ENCODE measurements around the gene FBXO46. TPM values are rescaled to one million over a fixed set of nuclear protein-coding genes. Genes with fewer than 3 reads are reported as not detected.

Gene FBXO46
- total and polyA plus RNA-seq, 10 of the 15 experiments (the other 5 are each of a cell fraction or from before 2014, with no cell fraction given) = 2.5 to 61.5 (median 13.7) TPM

DNA sequence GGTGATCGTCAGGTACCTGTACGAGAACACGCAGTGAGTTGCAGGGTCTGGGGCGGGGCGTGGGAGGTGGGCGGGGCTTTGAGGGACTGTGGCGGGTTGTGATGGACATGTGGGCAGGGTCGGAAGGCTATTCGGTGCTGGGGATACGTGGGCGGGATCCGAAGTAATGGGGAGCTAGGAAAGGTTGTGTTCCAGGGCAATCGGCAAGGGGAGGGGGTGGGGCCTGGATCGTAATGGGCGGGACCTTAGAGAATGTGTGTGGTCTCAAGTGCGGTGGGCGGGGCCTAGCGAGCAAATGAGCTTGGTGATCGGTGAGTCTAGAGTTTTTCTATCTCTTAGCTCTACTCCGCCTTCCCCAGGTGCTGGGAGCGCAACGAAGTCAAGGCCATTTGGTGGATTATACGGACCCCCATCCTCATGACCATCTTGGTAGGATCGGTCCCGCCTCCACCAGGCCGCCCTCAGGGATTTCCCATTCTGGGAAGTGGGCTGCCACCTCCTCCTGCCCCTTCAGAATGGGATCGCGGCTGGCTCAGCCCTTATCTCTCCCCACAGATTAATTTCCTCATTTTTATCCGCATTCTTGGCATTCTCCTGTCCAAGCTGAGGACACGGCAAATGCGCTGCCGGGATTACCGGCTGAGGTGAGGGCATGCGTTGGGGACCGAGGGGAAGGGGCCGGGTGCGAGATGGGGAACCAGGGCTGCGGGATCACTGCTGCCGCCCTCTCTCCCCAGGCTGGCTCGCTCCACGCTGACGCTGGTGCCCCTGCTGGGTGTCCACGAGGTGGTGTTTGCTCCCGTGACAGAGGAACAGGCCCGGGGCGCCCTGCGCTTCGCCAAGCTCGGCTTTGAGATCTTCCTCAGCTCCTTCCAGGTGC, 53.1 kb downstream of the FBXO46 start:
- intact Hi-C loops (cut with micrococcal nuclease; ENCODE audit: unreplicated experiment) = no loop called here
- CTCF ChIA-PET = interaction anchor here (0.6 to 3.3 kb wide), 9 partner anchors 9 to 894 kb away, joined by 3 to 27 read pairs (median 3); partner anchors contain the start of genes GIPR, QPCTL and SNRPD2
- SMC1A ChIA-PET (ENCODE audit: uncharacterized antibody, unreplicated experiment) = interaction anchor here (0.6 to 2.8 kb wide), 6 partner anchors 9 to 1152 kb away, joined by 3 to 9 read pairs (median 4); partner anchors contain the start of gene QPCTL
- Histone ChIP-seq H4K20me1 (ENCODE audit: control insufficient read depth, insufficient read depth) (no peaks in the 10 kb centered on the region; the same call in 1 of the 2 replicates), H3K27ac (ENCODE audit: control insufficient read depth, insufficient read depth) (no peak overlapping the region), H3K79me2 (ENCODE audit: control insufficient read depth, insufficient read depth, low read length) (no peaks in the 10 kb centered on the region), H3K36me3 (ENCODE audit: control insufficient read depth in 2 of 2, insufficient read depth in 2 of 2, low read length in 1 of 2) (peaks cover 3 to 6% of the 10 kb centered on the region in 2 experiments; a peak in 3 of 4 replicates), H3K9ac (ENCODE audit: control insufficient read depth, insufficient read depth, low read length) (no peak overlapping the region), H3K4me1 (ENCODE audit: control insufficient read depth, insufficient read depth, low read length) (peaks cover 17% of the 10 kb centered on the region), H3K9me3 (replicated peaks; ENCODE audit: control insufficient read depth, insufficient read depth, low read length) (no peaks in the 10 kb centered on the region), H3K4me2 (ENCODE audit: control insufficient read depth, insufficient read depth) (peak overlapping the region; percentile 96), H2AFZ (ENCODE audit: control insufficient read depth, low read depth, low read length) (peak overlapping the region; percentile 48), H3K27me3 (replicated peaks in 1 of 2; ENCODE audit: control insufficient read depth in 2 of 2, insufficient read depth in 2 of 2, low read length in 1 of 2) (no peaks in the 10 kb centered on the region), H3K4me3 (peak overlapping the region; percentile 63; the same call in 1 of the 2 replicates)
- TF ChIP-seq SMAD1 (IDR thresholded peaks at IDR 0.05; ENCODE audit: low read depth, partially characterized antibody) (no peak), HDGF (IDR thresholded peaks at IDR 0.05) (peak; percentile 79), CBX3 (IDR thresholded peaks at IDR 0.05; ENCODE audit: borderline replicate concordance, low read depth) (no peak), E2F4 (IDR thresholded peaks at IDR 0.05; ENCODE audit: low read depth, low read length) (no peak), CBX5 (IDR thresholded peaks at IDR 0.05; ENCODE audit: low read depth) (no peak), POLR2A (IDR thresholded peaks at IDR 0.05; ENCODE audit: low read depth, low read length) (peak; percentile 5; the same call in 1 of the 2 replicates), EGR1 (IDR thresholded peaks at IDR 0.05; ENCODE audit: borderline replicate concordance in 1 of 2, low read depth in 2 of 2, low read length in 2 of 2) (peak in 1 of 2 experiments; percentile 87; a peak in 2 of 3 replicates), POU2F2 (IDR thresholded peaks at IDR 0.05; ENCODE audit: borderline replicate concordance, low read depth, low read length) (peak; percentile 14; the same call in 1 of the 3 replicates), NFYB (IDR thresholded peaks at IDR 0.05; ENCODE audit: insufficient read depth, low read depth, low read length) (0 out of 2 replicates have a peak, but pooled peaks have one; percentile 1), FOXM1 (IDR thresholded peaks at IDR 0.05; ENCODE audit: low read depth, low read length) (no peak), PBX3 (IDR thresholded peaks at IDR 0.05; ENCODE audit: insufficient replicate concordance, low read depth, low read length) (peak; percentile 86), WRNIP1 (IDR thresholded peaks at IDR 0.05; ENCODE audit: borderline replicate concordance, low read depth, low read length) (no peak), PKNOX1 (IDR thresholded peaks at IDR 0.05) (peak; percentile 93)
- TF ChIP-seq, protein P1, sequence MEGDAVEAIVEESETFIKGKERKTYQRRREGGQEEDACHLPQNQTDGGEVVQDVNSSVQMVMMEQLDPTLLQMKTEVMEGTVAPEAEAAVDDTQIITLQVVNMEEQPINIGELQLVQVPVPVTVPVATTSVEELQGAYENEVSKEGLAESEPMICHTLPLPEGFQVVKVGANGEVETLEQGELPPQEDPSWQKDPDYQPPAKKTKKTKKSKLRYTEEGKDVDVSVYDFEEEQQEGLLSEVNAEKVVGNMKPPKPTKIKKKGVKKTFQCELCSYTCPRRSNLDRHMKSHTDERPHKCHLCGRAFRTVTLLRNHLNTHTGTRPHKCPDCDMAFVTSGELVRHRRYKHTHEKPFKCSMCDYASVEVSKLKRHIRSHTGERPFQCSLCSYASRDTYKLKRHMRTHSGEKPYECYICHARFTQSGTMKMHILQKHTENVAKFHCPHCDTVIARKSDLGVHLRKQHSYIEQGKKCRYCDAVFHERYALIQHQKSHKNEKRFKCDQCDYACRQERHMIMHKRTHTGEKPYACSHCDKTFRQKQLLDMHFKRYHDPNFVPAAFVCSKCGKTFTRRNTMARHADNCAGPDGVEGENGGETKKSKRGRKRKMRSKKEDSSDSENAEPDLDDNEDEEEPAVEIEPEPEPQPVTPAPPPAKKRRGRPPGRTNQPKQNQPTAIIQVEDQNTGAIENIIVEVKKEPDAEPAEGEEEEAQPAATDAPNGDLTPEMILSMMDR (IDR thresholded peaks at IDR 0.05 in 2 of 3, conservative IDR thresholded peaks at IDR 0.05 in 1 of 3; ENCODE audit: control insufficient read depth in 2 of 3, extremely low read depth in 1 of 3, insufficient read depth in 1 of 3, low read depth in 3 of 3, low read length in 3 of 3) = peak in 2 of 3 experiments; percentile 4 to 17; a peak in 1 of 6 replicates
- FAIRE-seq = peak; percentile 47
- in situ Hi-C loops (cut with MboI) = no loop called here
- POLR2A ChIA-PET = interaction anchor here (0.6 to 6.2 kb wide), 11 partner anchors 9 to 1064 kb away, joined by 3 to 54 read pairs (median 4); partner anchors contain the start of genes QPCTL, SIX5 and SNRPD2
- peak; percentile 81 for DNase-seq (ENCODE audit: low read depth, low spot score)
- WGBS (ENCODE audit: insufficient coverage, insufficient replicate concordance, low lambda C conversion rate, missing lambda C conversion rate) = 9% methylated on average over 38 of the region's 49 CpGs
- BruUV-seq (replicated peaks) = no TSS peak
- peak; percentile 71 for ATAC-seq
- RAD21 ChIA-PET (ENCODE audit: unreplicated experiment) = interaction anchor here (0.8 to 2.1 kb wide), 4 partner anchors 9 to 110 kb away, joined by 3 to 9 read pairs (median 4); partner anchors contain the start of genes GIPR, QPCTL and SNRPD2
